HepG2 (cell line): ENCODE results near the gene IQCN. TPM values are rescaled to one million over a fixed set of nuclear protein-coding genes. Genes with fewer than 3 reads are reported as not detected.
A peak's percentile ranks its signal among the peaks of the same experiment; 100 is the strongest.

Experiments
- BRCA1 ChIP-seq: sonication (generic); formaldehyde crosslinking; IDR thresholded peaks from 2 replicates; pipeline ENCODE4 v1.4.0; 2020; ENCODE audit warnings: missing genetic modification reagents
- GABPB1 ChIP-seq: IDR thresholded peaks from 2 replicates; pipeline ENCODE4 v1.6.1; 2016; ENCODE audit warnings: mild to moderate bottlenecking, missing genetic modification reagents, moderate library complexity, missing compliant biosample characterization
- HNF4A ChIP-seq: sonication (generic); formaldehyde crosslinking; IDR thresholded peaks from 2 replicates; pipeline ENCODE4 v1.4.0; 2020; ENCODE audit warnings: missing genetic modification reagents
- MAZ ChIP-seq, 2 experiments: sonication (generic) in 1 of 2; formaldehyde crosslinking in 1 of 2; IDR thresholded peaks; 2 replicates each; pipeline versions ENCODE4 v1.5.0 to v1.6.1; 2012 to 2020; ENCODE audit warnings: low read depth in 2 of 2, mild to moderate bottlenecking in 2 of 2, borderline replicate concordance in 1 of 2, improper control_type of control experiment in 1 of 2, low read length in 1 of 2, missing genetic modification reagents in 1 of 2, moderate library complexity in 1 of 2
- MED1 ChIP-seq: sonication (generic); formaldehyde crosslinking; IDR thresholded peaks from 2 replicates; pipeline ENCODE4 v1.4.0; 2020; ENCODE audit warnings: missing genetic modification reagents
- MXD4 ChIP-seq: IDR thresholded peaks from 2 replicates; pipeline ENCODE4 v1.6.1; 2016; ENCODE audit warnings: mild to moderate bottlenecking, missing biosample characterization, missing genetic modification reagents
- NR1H2 ChIP-seq: sonication (generic); formaldehyde crosslinking; IDR thresholded peaks from 2 replicates; pipeline ENCODE4 v1.8.1; 2022; ENCODE audit warnings: low read depth, missing genetic modification reagents, borderline replicate concordance
- POLR2G ChIP-seq: fragments of 200-400 bp; formaldehyde crosslinking; IDR thresholded peaks from 2 replicates; pipeline ENCODE4 v1.6.1; 2018; ENCODE audit warnings: mild to moderate bottlenecking, low read depth, low read length, moderate library complexity
- ZFP82 ChIP-seq: sonication (generic); formaldehyde crosslinking; IDR thresholded peaks from 2 replicates; pipeline ENCODE4 v1.5.1; 2020; ENCODE audit warnings: mild to moderate bottlenecking, missing genetic modification reagents, borderline replicate concordance
- ZMYM3 ChIP-seq: sonication (generic); formaldehyde crosslinking; IDR thresholded peaks from 2 replicates; pipeline ENCODE4 v1.5.1; 2020; ENCODE audit warnings: mild to moderate bottlenecking, missing genetic modification reagents
- ZNF235 ChIP-seq: sonication (generic); formaldehyde crosslinking; IDR thresholded peaks from 2 replicates; pipeline ENCODE4 v1.8.1; 2023; ENCODE audit warnings: mild to moderate bottlenecking, missing genetic modification reagents, borderline replicate concordance
- ZNF333 ChIP-seq: sonication (generic); formaldehyde crosslinking; IDR thresholded peaks from 2 replicates; pipeline ENCODE4 v1.4.0; 2020; ENCODE audit warnings: mild to moderate bottlenecking, missing genetic modification reagents, borderline replicate concordance
- ZNF572 ChIP-seq: sonication (generic); formaldehyde crosslinking; IDR thresholded peaks from 2 replicates; pipeline ENCODE4 v1.5.1; 2020; ENCODE audit warnings: mild to moderate bottlenecking, missing genetic modification reagents
- ZNF780A ChIP-seq: sonication (generic); formaldehyde crosslinking; IDR thresholded peaks from 2 replicates; pipeline ENCODE4 v1.8.0; 2022; ENCODE audit warnings: mild to moderate bottlenecking, missing genetic modification reagents, moderate library complexity
- ZNF790 ChIP-seq: sonication (generic); formaldehyde crosslinking; IDR thresholded peaks from 2 replicates; pipeline ENCODE4 v1.8.0; 2022; ENCODE audit warnings: missing genetic modification reagents, mild to moderate bottlenecking, borderline replicate concordance
- polyA plus RNA-seq, 8 experiments: library from polyadenylated mRNA; depleted of rRNA in 3 of 8; stranded (reverse) in 7 of 8; unstranded in 1 of 8; fragments of >200 nt; fragmentation: Illumina TruSeq in 4 of 8; extraction: Trizol in 4 of 8; gene quantifications; 2 replicates each; pipeline versions ENCODE4 v1.2.1 to v1.2.3, GENCODE V29; 2011 to 2016; ENCODE audit warnings: low read depth in 4 of 8, missing spikeins in 1 of 8, mixed read lengths in 1 of 8; ENCODE audit not compliant: insufficient read depth in 1 of 8
- total RNA-seq, 5 experiments: library from RNA; depleted of rRNA; stranded (reverse); fragments of >200 nt; fragmentation: Illumina TruSeq; extraction: Trizol; gene quantifications; 2 replicates each; pipeline ENCODE4 v1.2.3, GENCODE V29; 2016; ENCODE audit warnings: low read depth in 1 of 5
- TF ChIP-seq, protein P1 (sequence below): sonication (generic); formaldehyde crosslinking; IDR thresholded peaks from 2 replicates; pipeline ENCODE4 v1.8.0; 2022; ENCODE audit warnings: mild to moderate bottlenecking, missing genetic modification reagents, borderline replicate concordance
- TF ChIP-seq, protein P2 (sequence below): sonication (generic); formaldehyde crosslinking; IDR thresholded peaks from 2 replicates; pipeline ENCODE4 v1.5.0; 2020; ENCODE audit warnings: missing genetic modification reagents, mild to moderate bottlenecking, borderline replicate concordance
- TF ChIP-seq, protein P3 (sequence below): sonication (generic); formaldehyde crosslinking; IDR thresholded peaks from 2 replicates; pipeline ENCODE4 v1.5.0; 2020; ENCODE audit warnings: mild to moderate bottlenecking, missing genetic modification reagents
- TF ChIP-seq, protein P4 (sequence below): sonication (generic); formaldehyde crosslinking; IDR thresholded peaks from 2 replicates; pipeline ENCODE4 v1.5.1; 2020; ENCODE audit warnings: mild to moderate bottlenecking, missing genetic modification reagents, borderline replicate concordance

The IQCN gene
- total and polyA plus RNA-seq, 2 of the 13 experiments (the other 11 are each of a cell fraction or from before 2014, with no cell fraction given), result 0.04 to 0.18 TPM

DNA sequence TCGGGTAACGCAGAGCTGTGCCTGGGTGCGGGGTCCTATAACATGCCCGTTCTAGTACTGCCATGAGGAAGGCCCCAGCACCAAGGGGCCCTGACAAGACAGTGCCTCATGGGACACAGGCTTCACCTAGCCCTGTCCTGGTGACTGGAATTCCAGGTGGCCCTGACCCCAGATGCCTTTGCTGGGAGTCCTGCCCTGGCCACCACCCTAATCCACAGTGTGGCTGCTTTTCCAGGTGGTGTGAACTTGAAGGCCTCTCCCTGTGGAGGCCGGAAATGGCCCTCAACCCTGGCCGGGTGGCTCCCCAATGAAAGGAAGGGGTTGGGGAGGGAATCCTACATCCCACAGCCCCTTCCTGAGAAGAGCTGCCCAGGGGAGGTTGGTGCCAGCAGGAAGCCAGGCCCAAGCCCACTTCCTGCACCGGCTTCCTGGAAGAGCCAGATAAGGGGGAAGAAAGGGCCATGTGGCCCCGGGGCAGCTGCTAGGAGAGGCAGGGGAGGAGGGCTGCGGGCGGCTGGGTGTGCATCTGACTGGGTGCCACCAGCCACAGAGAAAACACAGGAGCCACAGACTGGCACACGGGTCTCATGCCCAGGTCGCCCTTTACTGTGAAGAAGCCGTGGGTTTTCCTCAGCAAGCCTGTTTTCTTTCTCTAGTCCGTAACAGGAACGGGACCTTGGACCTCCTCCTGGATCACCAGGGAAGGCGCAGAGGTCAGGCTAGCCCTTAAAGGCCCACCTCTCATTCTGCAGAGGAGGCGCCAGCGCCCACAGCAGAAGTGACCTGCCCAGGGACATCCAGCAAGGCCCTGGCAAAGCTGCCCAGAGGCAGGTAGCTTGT lies 43.9 kb upstream of the IQCN start (continued):
- TF ChIP-seq MXD4 (0 out of 2 replicates have a peak, but pooled peaks have one; percentile 34), ZNF235 (CRISPR knock-in tag) (no peak), ZNF572 (CRISPR knock-in tag) (no peak), ZNF780A (no peak), MED1 (CRISPR knock-in tag) (peak; percentile 80), MAZ (IDR thresholded peaks at IDR 0.05; ENCODE audit: borderline replicate concordance, low read depth, low read length) (no peak), MAZ (CRISPR knock-in tag; IDR thresholded peaks at IDR 0.05; ENCODE audit: low read depth) (no peak), POLR2G (peak; percentile 63; the same call in 1 of the 2 replicates), ZFP82 (CRISPR knock-in tag) (no peak), ZNF790 (CRISPR knock-in tag) (no peak), HNF4A (CRISPR knock-in tag) (peak; percentile 71), BRCA1 (0 out of 2 replicates have a peak, but pooled peaks have one; percentile 68), ZMYM3 (no peak; the same call in 1 of the 2 replicates), ZNF333 (CRISPR knock-in tag) (no peak), GABPB1 (CRISPR knock-in tag) (peak; percentile 78), NR1H2 (CRISPR knock-in tag) (no peak)
- TF ChIP-seq, protein P1, sequence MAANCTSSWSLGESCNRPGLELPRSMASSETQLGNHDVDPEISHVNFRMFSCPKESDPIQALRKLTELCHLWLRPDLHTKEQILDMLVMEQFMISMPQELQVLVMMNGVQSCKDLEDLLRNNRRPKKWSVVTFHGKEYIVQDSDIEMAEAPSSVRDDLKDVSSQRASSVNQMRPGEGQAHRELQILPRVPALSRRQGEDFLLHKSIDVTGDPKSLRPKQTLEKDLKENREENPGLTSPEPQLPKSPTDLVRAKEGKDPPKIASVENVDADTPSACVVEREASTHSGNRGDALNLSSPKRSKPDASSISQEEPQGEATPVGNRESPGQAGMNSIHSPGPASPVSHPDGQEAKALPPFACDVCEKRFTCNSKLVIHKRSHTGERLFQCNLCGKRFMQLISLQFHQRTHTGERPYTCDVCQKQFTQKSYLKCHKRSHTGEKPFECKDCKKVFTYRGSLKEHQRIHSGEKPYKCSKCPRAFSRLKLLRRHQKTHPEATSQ (CRISPR knock-in tag), result no peak
- TF ChIP-seq, protein P2, sequence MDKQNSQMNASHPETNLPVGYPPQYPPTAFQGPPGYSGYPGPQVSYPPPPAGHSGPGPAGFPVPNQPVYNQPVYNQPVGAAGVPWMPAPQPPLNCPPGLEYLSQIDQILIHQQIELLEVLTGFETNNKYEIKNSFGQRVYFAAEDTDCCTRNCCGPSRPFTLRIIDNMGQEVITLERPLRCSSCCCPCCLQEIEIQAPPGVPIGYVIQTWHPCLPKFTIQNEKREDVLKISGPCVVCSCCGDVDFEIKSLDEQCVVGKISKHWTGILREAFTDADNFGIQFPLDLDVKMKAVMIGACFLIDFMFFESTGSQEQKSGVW (CRISPR knock-in tag), result no peak
- TF ChIP-seq, protein P3, sequence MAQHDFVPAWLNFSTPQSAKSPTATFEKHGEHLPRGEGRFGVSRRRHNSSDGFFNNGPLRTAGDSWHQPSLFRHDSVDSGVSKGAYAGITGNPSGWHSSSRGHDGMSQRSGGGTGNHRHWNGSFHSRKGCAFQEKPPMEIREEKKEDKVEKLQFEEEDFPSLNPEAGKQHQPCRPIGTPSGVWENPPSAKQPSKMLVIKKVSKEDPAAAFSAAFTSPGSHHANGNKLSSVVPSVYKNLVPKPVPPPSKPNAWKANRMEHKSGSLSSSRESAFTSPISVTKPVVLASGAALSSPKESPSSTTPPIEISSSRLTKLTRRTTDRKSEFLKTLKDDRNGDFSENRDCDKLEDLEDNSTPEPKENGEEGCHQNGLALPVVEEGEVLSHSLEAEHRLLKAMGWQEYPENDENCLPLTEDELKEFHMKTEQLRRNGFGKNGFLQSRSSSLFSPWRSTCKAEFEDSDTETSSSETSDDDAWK (CRISPR knock-in tag), result no peak
- TF ChIP-seq, protein P4, sequence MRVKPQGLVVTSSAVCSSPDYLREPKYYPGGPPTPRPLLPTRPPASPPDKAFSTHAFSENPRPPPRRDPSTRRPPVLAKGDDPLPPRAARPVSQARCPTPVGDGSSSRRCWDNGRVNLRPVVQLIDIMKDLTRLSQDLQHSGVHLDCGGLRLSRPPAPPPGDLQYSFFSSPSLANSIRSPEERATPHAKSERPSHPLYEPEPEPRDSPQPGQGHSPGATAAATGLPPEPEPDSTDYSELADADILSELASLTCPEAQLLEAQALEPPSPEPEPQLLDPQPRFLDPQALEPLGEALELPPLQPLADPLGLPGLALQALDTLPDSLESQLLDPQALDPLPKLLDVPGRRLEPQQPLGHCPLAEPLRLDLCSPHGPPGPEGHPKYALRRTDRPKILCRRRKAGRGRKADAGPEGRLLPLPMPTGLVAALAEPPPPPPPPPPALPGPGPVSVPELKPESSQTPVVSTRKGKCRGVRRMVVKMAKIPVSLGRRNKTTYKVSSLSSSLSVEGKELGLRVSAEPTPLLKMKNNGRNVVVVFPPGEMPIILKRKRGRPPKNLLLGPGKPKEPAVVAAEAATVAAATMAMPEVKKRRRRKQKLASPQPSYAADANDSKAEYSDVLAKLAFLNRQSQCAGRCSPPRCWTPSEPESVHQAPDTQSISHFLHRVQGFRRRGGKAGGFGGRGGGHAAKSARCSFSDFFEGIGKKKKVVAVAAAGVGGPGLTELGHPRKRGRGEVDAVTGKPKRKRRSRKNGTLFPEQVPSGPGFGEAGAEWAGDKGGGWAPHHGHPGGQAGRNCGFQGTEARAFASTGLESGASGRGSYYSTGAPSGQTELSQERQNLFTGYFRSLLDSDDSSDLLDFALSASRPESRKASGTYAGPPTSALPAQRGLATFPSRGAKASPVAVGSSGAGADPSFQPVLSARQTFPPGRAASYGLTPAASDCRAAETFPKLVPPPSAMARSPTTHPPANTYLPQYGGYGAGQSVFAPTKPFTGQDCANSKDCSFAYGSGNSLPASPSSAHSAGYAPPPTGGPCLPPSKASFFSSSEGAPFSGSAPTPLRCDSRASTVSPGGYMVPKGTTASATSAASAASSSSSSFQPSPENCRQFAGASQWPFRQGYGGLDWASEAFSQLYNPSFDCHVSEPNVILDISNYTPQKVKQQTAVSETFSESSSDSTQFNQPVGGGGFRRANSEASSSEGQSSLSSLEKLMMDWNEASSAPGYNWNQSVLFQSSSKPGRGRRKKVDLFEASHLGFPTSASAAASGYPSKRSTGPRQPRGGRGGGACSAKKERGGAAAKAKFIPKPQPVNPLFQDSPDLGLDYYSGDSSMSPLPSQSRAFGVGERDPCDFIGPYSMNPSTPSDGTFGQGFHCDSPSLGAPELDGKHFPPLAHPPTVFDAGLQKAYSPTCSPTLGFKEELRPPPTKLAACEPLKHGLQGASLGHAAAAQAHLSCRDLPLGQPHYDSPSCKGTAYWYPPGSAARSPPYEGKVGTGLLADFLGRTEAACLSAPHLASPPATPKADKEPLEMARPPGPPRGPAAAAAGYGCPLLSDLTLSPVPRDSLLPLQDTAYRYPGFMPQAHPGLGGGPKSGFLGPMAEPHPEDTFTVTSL, result no peak
